Thyroid gland (tissue), 4 donors: Measurements from ENCODE around the gene PHLDB1.

Source experiments
- CTCF ChIP-seq, 6 experiments: fragments of 200-600 bp in 3 of 6; fragments of 450-650 bp in 3 of 6; sonication (generic) in 3 of 6; IDR thresholded peaks; one replicate each; pipeline ENCODE4 v1.5.1; 2016 to 2019; ENCODE audit warnings: antibody characterized with exemption in 6 of 6, mild to moderate bottlenecking in 2 of 6, inconsistent platforms in 1 of 6, moderate library complexity in 1 of 6
- POLR2A ChIP-seq, 2 donors: fragments of 450-650 bp; IDR thresholded peaks; one replicate each; pipeline ENCODE4 v1.6.1; 2017; ENCODE audit warnings: antibody characterized with exemption in 2 of 2, mild to moderate bottlenecking in 2 of 2, moderate library complexity in 1 of 2

GRCh38 chr11:118674082-118674435 is 66.6 kb downstream of the PHLDB1 start:
- no peak for TF ChIP-seq CTCF (IDR thresholded peaks at IDR 0.05)
- TF ChIP-seq POLR2A (IDR thresholded peaks at IDR 0.05): no peak
